HCEC 1CT (cell line): ENCODE measurements around the gene PLXND1.
A peak's percentile ranks its signal among the peaks of the same experiment; 100 is the strongest.

Source experiments
- DNase-seq: peaks from one replicate; pipeline ENCODE4 v3.0.0-alpha.2; 2017

Gene PLXND1

GRCh38 chr3:129582799-129583198 lies 23.7 kb downstream of the PLXND1 start:
- no peak for DNase-seq

GRCh38 chr3:129581623-129582022 lies 24.9 kb downstream of the PLXND1 start:
- no peak for DNase-seq

GRCh38 chr3:129579991-129580390 lies 26.5 kb downstream of the PLXND1 start:
- DNase-seq, result no peak

- DNase-seq, result no peak
These were observed 28.3 kb downstream of the PLXND1 start for GRCh38 chr3:129577925-129578786.

- DNase-seq, result no peak
These were observed 29.1 kb downstream of the PLXND1 start for GRCh38 chr3:129577366-129577765.

GRCh38 chr3:129576514-129577352 lies 29.7 kb downstream of the PLXND1 start:
- no peak for DNase-seq

GRCh38 chr3:129575997-129576384 lies 30.5 kb downstream of the PLXND1 start:
- no peak for DNase-seq

GRCh38 chr3:129575233-129575996 lies 31.1 kb downstream of the PLXND1 start:
- no peak for DNase-seq

- no peak for DNase-seq
These were observed 32.3 kb downstream of the PLXND1 start for GRCh38 chr3:129574206-129574605.

GRCh38 chr3:129573493-129573892 lies 33.0 kb downstream of the PLXND1 start:
- no peak for DNase-seq

GRCh38 chr3:129572603-129573002 lies 33.9 kb downstream of the PLXND1 start:
- no peak for DNase-seq

GRCh38 chr3:129571605-129572547 lies 34.6 kb downstream of the PLXND1 start:
- no peak for DNase-seq

- DNase-seq, result no peak
These were observed 36.6 kb downstream of the PLXND1 start for GRCh38 chr3:129569856-129570255.

- DNase-seq, result no peak
These were observed 38.5 kb downstream of the PLXND1 start for GRCh38 chr3:129567939-129568338.

GRCh38 chr3:129567176-129567705 lies 39.2 kb downstream of the PLXND1 start:
- DNase-seq, result peak; percentile 26

GRCh38 chr3:129565902-129566301 lies 40.6 kb downstream of the PLXND1 start:
- DNase-seq, result no peak

GRCh38 chr3:129564981-129565644 lies 41.4 kb downstream of the PLXND1 start:
- no peak for DNase-seq

GRCh38 chr3:129563850-129564535 lies 42.5 kb downstream of the PLXND1 start:
- no peak for DNase-seq

GRCh38 chr3:129563332-129563731 lies 43.1 kb downstream of the PLXND1 start:
- no peak for DNase-seq

- DNase-seq, result no peak
These were observed 43.7 kb downstream of the PLXND1 start for GRCh38 chr3:129562803-129563202.
